Duodenal mucosa (tissue), 2 donors: ENCODE data around the gene MTHFD1L.

Experiments
- H3K27ac ChIP-seq: one replicate; pipeline ENCODE4 v1.7.0; 2013; ENCODE audit warnings: low read depth, low read length
- H3K27me3 ChIP-seq, 2 donors: one replicate each; pipeline ENCODE4 v1.7.0; 2013; ENCODE audit warnings: low read length in 2 of 2, control low read depth in 1 of 2; ENCODE audit not compliant: insufficient read depth in 2 of 2, control insufficient read depth in 1 of 2
- H3K36me3 ChIP-seq, 2 donors: one replicate each; pipeline ENCODE4 v1.7.0; 2013; ENCODE audit warnings: low read length in 2 of 2, control low read depth in 1 of 2; ENCODE audit not compliant: insufficient read depth in 2 of 2, control insufficient read depth in 1 of 2
- H3K4me1 ChIP-seq, 2 donors: one replicate each; pipeline ENCODE4 v1.7.0; 2013; ENCODE audit warnings: low read length in 2 of 2, control low read depth in 1 of 2; ENCODE audit not compliant: insufficient read depth in 2 of 2, control insufficient read depth in 1 of 2
- H3K4me3 ChIP-seq, 2 donors: one replicate each; pipeline ENCODE4 v1.7.0; 2013; ENCODE audit warnings: low read length in 2 of 2, low read depth in 1 of 2
- H3K9ac ChIP-seq, 2 donors: one replicate each; pipeline ENCODE4 v1.7.0; 2013; ENCODE audit warnings: low read length in 2 of 2, low read depth in 1 of 2
- H3K9me3 ChIP-seq, 2 donors: one replicate each; pipeline ENCODE4 v1.7.0; 2013; ENCODE audit warnings: low read length in 2 of 2, control low read depth in 1 of 2; ENCODE audit not compliant: control insufficient read depth in 1 of 2

The MTHFD1L gene

DNA sequence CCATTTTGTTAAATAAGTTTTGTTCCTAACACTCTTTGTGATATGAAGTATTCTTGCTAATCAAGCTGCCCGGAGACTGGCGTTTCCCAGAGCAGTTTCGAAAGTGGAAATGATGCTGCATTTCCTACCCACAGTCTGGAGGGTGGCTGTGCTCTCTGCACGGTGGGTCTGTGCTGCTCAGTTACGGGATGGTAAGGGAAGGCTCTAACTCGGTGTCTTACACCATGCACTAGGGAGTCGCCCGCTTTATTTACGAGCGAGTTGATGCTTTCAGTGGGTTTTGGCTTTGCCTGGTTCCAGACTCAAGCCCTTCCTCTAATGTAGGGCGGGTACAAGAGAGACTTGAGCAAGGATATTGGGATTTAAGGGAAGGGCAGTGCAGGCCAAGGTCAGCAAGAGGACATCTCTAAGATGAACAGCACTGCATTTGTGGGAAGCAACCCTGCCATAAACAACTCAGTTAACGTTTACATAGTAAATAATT, 194.2 kb downstream of the MTHFD1L start:
- no peaks in the 10 kb centered on the region for H3K9me3 ChIP-seq
- no peak overlapping the region for H3K9ac ChIP-seq
- no peaks in the 10 kb centered on the region for H3K27me3 ChIP-seq
- peaks cover 0 to 7% of the 10 kb centered on the region in 2 donors for H3K4me1 ChIP-seq
- no peak overlapping the region for H3K4me3 ChIP-seq
- no peaks in the 10 kb centered on the region for H3K36me3 ChIP-seq
- H3K27ac ChIP-seq, result no peak overlapping the region

DNA sequence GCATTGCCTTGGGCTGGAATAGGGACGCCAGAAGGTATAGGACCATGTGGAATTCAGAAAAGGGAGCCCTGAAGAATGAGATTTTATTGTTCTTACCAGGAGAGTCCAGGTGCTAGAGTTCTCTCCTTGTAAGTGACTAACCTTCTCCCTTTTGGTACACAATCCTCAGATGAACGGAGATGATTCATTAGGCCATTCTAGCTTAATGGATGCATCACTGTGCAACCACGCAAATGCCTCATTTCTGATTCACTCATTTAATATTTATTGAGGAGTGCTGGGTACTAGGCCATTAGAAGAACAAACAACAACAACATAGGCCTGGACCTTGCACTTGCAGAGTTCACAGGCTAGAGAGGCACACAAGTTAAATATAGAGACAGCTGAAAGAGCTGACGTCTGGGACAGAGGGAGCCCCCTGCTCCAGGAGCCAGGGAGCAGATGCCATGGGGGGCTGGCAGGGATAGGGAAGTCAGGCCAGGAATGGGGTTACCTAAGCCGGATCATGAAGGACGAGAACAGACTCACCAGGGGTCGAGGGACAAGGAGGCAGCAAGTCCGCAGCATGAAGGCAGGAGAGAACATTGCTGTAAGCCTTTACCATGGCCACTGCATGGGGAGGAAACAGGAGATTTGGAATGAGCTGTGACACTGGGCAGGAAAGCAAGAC, 194.7 kb downstream of the MTHFD1L start:
- Histone ChIP-seq H3K27ac (peak overlapping the region; percentile 11), H3K9ac (no peak overlapping the region), H3K4me1 (peaks cover 0 to 7% of the 10 kb centered on the region in 2 donors), H3K9me3 (no peaks in the 10 kb centered on the region), H3K36me3 (no peaks in the 10 kb centered on the region), H3K4me3 (no peak overlapping the region), H3K27me3 (no peaks in the 10 kb centered on the region)

DNA sequence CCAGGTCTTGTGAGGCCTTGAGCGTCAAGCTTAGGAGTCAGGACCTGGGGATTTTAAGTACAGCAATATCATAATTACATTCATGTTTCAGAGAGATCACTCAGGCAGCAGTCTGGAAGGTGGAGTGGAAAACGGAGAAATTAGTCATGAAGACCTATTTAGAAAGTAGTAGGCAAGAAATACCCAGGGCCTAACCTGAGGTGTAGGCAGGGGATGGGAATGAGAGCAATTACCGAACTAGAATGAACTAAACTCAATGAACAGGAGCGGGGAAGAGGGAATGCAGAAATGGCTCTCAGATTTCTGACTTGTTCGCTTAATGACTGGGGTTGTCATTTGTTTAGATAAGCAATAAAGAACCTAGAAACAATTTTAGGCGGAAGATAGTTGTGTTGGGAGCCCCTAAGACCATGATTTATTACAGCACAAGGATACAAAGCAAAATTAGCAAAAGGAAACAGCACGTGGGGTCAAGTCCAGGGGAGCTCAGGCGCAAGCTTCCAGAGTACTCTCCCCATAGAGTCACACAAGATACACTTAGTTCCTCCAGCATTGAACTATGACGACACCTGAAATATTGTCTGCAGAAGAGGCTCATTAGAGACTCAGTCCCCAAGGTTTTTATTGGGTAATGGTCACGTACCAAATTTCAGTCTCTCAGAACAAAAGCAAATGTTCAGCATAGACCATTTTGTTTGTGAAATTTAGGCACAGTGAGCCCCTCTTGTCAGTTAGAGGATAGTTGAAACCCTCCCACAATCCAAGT, 195.4 kb downstream of the MTHFD1L start:
- H3K27ac ChIP-seq, result peak overlapping the region; percentile 11

DNA sequence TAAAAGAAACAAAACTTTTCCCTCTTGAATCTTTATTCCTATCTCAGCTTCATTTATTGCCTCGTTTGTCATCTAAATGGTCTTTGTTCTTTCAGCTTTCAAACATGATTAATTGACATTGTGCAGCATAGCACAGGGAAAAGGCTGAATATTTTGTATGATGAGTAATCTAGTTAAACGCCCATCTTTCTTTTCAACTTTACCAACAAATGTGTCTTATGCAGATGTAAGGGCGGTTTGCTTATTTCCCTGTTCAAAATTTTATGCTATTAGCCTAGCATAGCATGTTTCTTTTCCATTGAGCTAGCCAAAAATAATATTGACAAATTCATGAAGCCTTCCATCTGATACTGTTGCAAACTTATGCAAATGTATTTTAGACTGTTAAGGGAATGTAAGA, 197.8 kb downstream of the MTHFD1L start:
- Histone ChIP-seq H3K9me3 (no peaks in the 10 kb centered on the region), H3K27ac (no peak overlapping the region), H3K4me3 (no peak overlapping the region), H3K36me3 (no peaks in the 10 kb centered on the region), H3K4me1 (peaks cover 8 to 16% of the 10 kb centered on the region in 2 donors), H3K27me3 (no peaks in the 10 kb centered on the region), H3K9ac (no peak overlapping the region)

More for the DNA sequence above, 195.4 kb downstream of the MTHFD1L start:
- Histone ChIP-seq H3K27me3 (no peaks in the 10 kb centered on the region), H3K9ac (no peak overlapping the region), H3K4me1 (peaks cover 0 to 7% of the 10 kb centered on the region in 2 donors), H3K9me3 (no peaks in the 10 kb centered on the region), H3K36me3 (no peaks in the 10 kb centered on the region), H3K4me3 (no peak overlapping the region)

DNA sequence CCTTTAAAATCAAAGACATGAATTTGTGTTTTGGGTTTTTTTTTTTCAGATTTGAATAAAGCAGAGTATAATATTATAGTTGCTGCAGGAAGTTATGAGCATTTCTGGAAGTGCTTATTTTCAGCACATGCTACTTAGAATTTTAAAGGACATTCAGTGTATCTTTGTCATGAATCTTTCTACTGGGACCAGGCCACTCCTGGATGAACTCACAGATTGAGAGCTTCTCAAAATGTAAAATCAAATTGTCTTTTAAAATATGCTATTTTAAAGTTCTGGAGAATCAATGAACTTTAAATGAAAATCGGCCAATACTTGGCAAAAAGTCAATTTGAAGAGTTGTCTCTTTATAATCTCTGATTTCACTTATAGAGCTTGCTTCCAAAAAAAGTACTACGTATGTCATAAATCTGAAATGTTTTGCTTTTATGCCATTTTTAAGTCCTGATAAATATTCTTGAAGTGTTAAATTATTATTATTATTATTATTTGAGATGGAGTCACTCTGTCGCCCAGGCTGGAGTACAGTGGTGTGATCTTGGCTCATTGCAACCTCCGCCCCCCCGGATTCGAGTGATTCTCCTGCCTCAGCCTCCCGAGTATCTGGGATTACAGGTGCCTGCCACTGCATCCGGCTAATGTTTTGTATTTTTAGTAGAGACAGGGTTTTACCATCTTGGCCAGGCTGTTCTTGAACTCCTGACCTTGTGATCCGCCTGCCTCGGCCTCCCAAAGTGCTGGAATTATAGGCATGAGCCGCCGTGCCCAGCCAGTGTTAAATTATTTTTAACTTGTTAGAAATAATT, 198.5 kb downstream of the MTHFD1L start:
- Histone ChIP-seq H3K4me1 (peaks cover 8 to 23% of the 10 kb centered on the region in 2 donors), H3K27me3 (no peaks in the 10 kb centered on the region), H3K4me3 (no peak overlapping the region), H3K9me3 (no peaks in the 10 kb centered on the region), H3K9ac (no peak overlapping the region), H3K27ac (no peak overlapping the region), H3K36me3 (no peaks in the 10 kb centered on the region)

DNA sequence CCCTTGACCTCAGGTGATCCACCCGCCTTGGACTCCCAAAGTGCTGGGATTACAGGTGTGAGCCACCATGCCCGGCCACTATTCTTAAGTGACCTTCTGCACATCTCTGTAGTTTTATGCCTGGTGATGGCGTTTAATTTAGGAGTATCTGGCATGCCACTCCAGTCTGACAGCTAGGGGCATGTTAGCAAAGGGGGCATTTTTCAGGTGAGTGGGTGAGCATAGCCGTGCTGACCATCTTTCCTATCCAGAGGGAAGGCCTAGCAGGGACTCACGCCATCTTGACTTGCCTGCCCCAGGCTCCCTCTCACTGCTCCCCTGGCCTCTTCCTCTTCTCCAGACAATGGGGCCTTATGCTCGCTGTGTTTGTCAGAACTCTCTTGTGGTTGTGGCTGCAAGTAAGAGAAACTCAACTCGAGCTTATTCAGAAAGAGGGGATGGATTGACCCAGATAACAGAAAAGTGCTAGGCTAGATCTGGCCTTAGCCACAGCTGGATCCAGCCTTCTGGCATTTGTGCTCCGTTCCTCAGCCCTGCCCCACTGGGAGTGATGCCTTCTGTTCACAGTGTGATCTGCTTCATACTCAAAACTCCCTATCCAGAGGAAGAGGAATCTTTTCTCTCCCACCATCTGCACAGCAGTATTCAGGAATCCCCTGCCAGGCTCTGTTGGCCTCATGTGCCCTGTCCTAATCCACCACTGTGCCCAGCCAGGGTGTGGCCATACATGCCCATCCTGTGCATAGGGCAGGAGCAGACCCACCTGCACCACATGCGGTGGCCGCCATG, 199.7 kb downstream of the MTHFD1L start:
- no peaks in the 10 kb centered on the region for H3K9me3 ChIP-seq
- no peak overlapping the region for H3K4me3 ChIP-seq
- H3K36me3 ChIP-seq, result no peaks in the 10 kb centered on the region
- H3K27ac ChIP-seq, result no peak overlapping the region
- peaks cover 8 to 24% of the 10 kb centered on the region in 2 donors for H3K4me1 ChIP-seq
- no peak overlapping the region for H3K9ac ChIP-seq
- no peaks in the 10 kb centered on the region for H3K27me3 ChIP-seq

DNA sequence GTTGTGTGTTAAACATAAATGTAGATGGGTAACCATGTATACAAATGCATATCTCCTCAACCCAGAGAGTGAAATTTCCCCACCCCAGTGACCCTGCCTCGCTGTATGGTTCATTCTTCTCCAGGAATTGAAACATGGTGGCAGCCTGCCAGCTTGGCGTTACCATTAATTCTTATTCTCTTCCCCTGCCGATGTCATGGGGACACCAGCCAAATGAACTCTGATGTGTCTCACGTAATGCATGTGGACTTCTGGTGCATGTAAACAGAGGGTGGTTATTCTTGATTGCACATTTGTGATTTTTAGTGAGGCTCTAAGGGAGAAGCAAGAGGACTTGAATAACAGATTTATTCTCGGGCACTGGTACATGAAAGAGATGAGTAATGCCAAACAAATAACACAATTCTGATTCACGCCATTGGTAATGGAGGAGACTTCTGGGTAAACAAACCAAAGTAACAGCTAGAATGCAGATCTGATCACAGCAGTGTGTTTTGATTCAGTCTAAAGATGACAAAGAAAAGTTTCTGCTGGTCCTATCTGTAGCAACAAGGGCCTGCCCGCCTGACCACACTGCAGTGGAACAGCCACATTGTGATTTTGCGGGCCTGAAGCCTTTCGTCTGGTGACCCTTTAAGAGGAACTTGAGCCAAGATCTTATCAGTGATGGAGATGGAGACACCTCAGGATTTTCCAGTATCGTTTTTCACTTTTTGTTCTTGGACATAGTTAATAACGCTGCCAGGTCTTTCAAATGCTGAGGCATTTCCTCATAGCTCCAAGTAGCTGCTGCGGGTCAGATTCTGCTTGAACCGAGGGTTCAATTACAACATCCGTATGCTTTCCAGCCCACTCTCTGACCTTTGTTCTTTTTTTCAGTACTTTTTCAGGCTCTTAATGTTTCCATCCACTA, 202.4 kb downstream of the MTHFD1L start:
- no peaks in the 10 kb centered on the region for H3K36me3 ChIP-seq
- H3K27ac ChIP-seq, result peak overlapping the region; percentile 39
- H3K27me3 ChIP-seq, result no peaks in the 10 kb centered on the region
- no peak overlapping the region for H3K9ac ChIP-seq
- H3K4me3 ChIP-seq, result no peak overlapping the region
- H3K9me3 ChIP-seq, result no peaks in the 10 kb centered on the region
- H3K4me1 ChIP-seq, result peaks cover 8 to 24% of the 10 kb centered on the region in 2 donors

DNA sequence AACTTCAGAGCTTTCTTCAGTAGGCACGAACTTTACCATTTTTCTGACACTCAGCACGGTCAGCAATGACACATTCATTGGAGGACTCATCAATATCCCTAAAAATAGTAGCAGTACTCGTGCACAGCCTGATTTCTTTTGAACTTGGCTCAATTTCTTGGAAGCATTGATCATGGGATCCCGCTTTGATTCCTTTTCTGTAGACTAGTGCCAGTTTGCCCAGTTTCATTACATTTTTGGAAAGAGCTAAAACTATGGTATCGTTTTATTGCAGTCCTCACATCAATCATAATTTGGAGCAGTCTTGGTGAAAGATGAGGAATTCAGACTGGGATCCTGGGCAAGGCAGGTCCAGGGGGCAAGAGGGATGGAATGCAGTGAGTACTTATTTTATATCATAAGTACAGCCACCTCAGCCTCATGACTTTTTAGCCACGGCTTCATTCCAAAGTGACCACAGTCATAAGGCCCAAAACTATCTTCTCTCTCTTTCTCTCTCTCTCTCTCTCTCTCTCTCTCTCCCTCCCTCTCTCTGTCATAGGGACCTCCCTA, 203.3 kb downstream of the MTHFD1L start:
- Histone ChIP-seq H3K4me1 (peaks cover 8 to 17% of the 10 kb centered on the region in 2 donors), H3K27ac (no peak overlapping the region), H3K9ac (no peak overlapping the region), H3K36me3 (no peaks in the 10 kb centered on the region), H3K4me3 (no peak overlapping the region), H3K9me3 (no peaks in the 10 kb centered on the region), H3K27me3 (no peaks in the 10 kb centered on the region)

DNA sequence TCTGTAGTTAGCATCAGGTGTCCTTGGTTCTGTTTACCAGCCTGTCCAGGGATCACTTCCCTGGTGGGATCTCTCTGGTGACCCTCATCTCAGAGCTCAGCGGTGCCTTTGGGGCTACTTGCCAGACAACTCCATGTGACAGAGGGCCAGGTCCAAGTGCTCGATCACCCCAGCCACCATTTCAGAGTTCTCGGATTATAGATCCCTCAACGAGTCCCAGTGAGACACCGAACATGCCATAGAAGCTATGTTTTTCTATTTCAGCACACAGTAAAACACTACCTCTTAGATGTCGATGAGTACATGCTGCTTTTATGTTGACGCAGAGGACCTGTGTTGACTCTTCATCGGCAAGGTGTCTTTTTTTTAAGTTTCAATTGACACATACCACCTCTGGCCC, 204.1 kb downstream of the MTHFD1L start:
- Histone ChIP-seq H3K27ac (no peak overlapping the region), H3K9ac (no peak overlapping the region), H3K36me3 (no peaks in the 10 kb centered on the region), H3K4me3 (no peak overlapping the region), H3K9me3 (no peaks in the 10 kb centered on the region), H3K4me1 (peaks cover 8 to 17% of the 10 kb centered on the region in 2 donors), H3K27me3 (no peaks in the 10 kb centered on the region)
